Activated CD8-positive, alpha-beta memory T cell treated with anti-CD3 and anti-CD28 coated beads for 1 hour (primary cell): ENCODE results near the gene TCAP.

Experiments
- DNase-seq, 2 donors: peaks; one replicate each; pipeline ENCODE4 v3.0.0-alpha.2; 2020; ENCODE audit warnings: low read depth in 1 of 2; ENCODE audit errors: extremely low read depth in 1 of 2

TCAP gene

GRCh38 chr17:39628655-39629493, 36.3 kb upstream of the TCAP start:
- no peak for DNase-seq

DNA sequence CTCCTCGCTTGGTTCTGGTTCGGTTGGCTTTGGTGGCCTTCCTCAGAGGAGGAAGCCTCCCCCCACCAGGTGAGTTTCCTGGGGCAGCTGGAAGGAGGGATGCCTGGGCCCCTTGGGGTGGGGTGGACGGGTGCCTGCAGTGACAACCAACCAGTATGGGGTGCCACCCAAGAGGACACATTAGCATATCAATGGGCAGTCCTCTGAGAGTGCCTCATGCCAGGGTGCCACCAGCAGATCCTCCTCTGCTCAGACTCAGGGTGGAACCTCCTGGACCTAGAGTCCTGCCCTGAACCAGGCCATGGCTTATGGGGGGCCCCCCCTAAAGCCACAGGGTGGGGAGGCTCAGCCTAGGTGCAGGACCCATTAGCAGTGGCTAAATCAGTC, 35.7 kb upstream of the TCAP start:
- no peak for DNase-seq

- DNase-seq, result no peak
These were observed 35.3 kb upstream of the TCAP start for GRCh38 chr17:39629898-39630297.

DNA sequence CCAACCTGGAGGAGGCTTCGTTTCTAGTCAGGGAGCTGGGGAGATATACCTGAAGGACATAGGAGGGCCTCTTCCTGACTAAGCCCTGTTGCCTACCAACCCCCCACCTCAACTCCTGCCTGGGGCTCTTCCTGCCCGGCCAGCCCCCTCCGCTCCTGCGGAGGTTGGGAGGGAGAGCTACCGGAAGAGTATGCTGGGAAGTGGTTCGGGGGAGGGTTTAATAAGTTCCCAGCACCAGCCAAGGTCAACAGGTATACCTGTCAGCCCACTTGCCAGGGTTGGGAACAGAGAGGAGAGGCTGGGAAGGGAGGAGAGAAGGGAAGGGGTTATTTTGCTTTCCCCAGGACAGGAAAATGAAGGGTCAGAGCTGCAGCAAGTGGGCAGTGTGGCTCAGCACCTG, 33.7 kb upstream of the TCAP start:
- DNase-seq, result no peak

GRCh38 chr17:39632153-39632941, 32.8 kb upstream of the TCAP start:
- DNase-seq, result no peak

DNA sequence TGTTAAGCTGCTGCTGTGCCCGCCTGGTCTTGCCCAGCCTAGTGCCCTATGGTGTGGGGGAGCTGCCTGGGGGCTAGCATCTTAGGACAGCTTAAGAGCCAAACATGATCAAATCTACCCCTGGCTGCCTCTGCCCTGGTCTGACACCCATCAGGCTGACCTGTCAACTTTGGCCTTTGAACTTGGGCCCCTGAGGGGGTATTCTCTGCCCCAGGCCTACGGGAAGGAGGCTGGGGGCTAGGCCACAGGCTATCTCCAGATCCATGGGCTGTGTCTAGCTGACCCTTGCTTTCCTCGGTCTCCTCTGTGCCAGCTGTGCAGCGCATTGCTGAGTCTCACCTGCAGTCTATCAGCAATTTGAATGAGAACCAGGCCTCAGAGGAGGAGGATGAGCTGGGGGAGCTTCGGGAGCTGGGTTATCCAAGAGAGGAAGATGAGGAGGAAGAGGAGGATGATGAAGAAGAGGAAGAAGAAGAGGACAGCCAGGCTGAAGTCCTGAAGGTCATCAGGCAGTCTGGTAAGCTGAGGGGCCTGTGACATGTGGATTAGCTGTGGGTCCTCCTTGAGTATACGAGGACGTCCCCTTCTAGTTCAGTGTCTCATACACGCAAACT, 31.5 kb upstream of the TCAP start:
- no peak for DNase-seq

- DNase-seq, result no peak
These were observed 30.7 kb upstream of the TCAP start for GRCh38 chr17:39634384-39634871.

GRCh38 chr17:39635614-39636176, 29.5 kb upstream of the TCAP start:
- no peak for DNase-seq

DNA sequence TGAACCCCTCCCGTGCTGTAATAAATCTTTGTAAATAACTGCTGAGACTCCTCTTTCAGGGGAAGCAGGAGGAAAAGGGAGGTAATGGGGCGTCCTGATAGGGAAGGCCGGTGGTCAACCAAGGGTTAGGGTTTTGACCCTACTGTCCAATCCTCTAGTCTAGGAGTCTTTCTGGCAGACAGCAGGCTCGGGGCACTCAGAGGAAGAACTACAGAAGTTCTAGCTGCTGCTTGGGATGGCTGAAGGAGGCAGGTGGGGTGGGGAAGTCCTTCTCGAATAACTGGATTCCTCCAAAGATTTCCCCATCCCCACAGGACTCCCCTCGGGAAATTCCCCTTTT, 28.6 kb upstream of the TCAP start:
- DNase-seq, result no peak

GRCh38 chr17:39636927-39637736, 28.0 kb upstream of the TCAP start, which contains the start of gene STARD3:
Gene STARD3 (plus strand): TSS chr17:39637144. CDS start chr17:39653532, 16,388 bp downstream.
- DNase-seq, result peak; percentile 65 to 88

GRCh38 chr17:39638317-39638716, 26.8 kb upstream of the TCAP start:
- DNase-seq, result no peak

GRCh38 chr17:39639043-39639442, 26.1 kb upstream of the TCAP start:
- DNase-seq, result no peak

- no peak for DNase-seq
These were observed 25.3 kb upstream of the TCAP start for GRCh38 chr17:39639566-39640458.

- no peak for DNase-seq
These were observed 24.5 kb upstream of the TCAP start for GRCh38 chr17:39640591-39641031.

DNA sequence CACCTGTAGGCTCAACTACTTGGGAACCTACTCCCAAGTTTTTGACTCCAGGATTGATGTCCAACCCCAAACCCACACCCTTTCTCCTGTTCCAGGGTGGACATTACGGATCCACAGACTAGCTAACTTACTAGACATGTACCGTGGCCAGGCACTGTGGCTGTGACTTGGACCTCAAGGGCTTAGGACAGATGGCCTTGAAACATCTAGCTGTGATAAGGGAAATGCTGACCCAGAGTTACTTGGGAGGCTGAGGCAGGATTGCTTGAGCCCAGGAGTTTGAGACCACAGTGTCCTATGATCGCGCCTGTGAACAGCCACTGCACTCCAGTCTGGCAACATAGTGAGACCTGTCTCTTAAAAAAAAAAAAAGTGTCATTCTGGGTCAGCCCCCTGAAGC, 24.1 kb upstream of the TCAP start:
- no peak for DNase-seq

DNA sequence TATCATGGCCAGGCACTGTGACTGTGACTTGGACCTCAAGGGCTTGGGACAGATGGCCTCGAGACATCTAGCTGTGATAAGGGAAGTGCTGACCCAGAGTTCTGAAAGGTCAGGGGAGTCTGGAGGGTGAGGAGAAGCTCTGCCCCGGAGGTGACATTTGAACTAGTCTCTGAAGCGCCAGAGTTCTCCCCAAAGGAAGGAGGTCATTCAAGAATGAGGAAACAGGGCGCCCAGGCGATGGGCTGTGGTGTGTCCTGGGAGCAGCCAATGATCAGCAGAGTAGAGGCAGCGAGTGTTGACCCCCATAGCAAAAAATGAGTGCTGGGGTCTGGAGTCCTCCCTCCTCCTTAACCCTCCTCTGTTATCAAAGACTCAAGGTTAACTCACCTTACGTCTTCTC, 23.3 kb upstream of the TCAP start:
- DNase-seq, result no peak

- no peak for DNase-seq
These were observed 22.7 kb upstream of the TCAP start for GRCh38 chr17:39642291-39643074.

DNA sequence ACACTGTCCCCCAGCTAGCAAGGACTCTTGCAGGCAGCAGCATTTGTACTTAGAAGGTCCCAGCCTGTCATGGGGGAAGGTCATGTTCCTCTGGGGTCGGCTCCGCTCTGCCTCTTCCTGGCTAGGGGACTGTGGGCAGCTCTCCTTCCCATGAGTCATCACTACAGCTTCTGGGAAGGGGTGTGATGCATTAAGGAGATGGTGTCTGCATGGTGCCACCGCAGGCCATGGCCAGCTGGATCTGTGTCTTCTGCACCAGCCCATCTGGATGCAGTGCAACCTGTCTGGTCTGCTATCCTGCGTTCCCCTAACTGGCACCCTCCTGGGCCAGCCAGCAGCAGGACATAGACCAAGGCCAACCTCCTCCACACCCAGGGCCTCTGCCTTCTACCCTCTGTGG, 21.9 kb upstream of the TCAP start:
- no peak for DNase-seq

GRCh38 chr17:39647256-39647655, 17.9 kb upstream of the TCAP start:
- no peak for DNase-seq
